Neural cell (in vitro differentiated cells): ENCODE results near the gene TCIRG1.

Experiments
- CTCF ChIP-seq: fragments of 450-650 bp; IDR thresholded peaks from 2 replicates; pipeline ENCODE4 v1.5.1; 2014; ENCODE audit warnings: antibody characterized with exemption, mild to moderate bottlenecking, moderate library complexity; ENCODE audit not compliant: poor library complexity, severe bottlenecking
- EP300 ChIP-seq: fragments of 450-650 bp; conservative IDR thresholded peaks from 2 replicates; pipeline ENCODE4 v1.6.1; 2014; ENCODE audit warnings: antibody characterized with exemption, mild to moderate bottlenecking, moderate library complexity; ENCODE audit not compliant: poor library complexity, severe bottlenecking
- EZH2 ChIP-seq: fragments of 200-600, 300-800 bp; shearing (Covaris generic), sonication (generic); IDR thresholded peaks from 2 replicates; pipeline ENCODE4 v1.6.1; 2014; ENCODE audit warnings: antibody characterized with exemption, low read length, borderline replicate concordance, mild to moderate bottlenecking; ENCODE audit not compliant: insufficient read depth, poor library complexity, severe bottlenecking
- POLR2AphosphoS5 ChIP-seq: IDR thresholded peaks from 2 replicates; pipeline ENCODE4 v1.6.1; 2012
- SMC3 ChIP-seq: fragments of 450-650 bp; conservative IDR thresholded peaks from 2 replicates; pipeline ENCODE4 v1.6.1; 2014; ENCODE audit warnings: antibody characterized with exemption, mild to moderate bottlenecking, moderate library complexity; ENCODE audit not compliant: poor library complexity
- TF ChIP-seq, protein P1 (sequence below): IDR thresholded peaks from 2 replicates; pipeline ENCODE4 v1.6.1; 2012; ENCODE audit warnings: borderline replicate concordance

DNA sequence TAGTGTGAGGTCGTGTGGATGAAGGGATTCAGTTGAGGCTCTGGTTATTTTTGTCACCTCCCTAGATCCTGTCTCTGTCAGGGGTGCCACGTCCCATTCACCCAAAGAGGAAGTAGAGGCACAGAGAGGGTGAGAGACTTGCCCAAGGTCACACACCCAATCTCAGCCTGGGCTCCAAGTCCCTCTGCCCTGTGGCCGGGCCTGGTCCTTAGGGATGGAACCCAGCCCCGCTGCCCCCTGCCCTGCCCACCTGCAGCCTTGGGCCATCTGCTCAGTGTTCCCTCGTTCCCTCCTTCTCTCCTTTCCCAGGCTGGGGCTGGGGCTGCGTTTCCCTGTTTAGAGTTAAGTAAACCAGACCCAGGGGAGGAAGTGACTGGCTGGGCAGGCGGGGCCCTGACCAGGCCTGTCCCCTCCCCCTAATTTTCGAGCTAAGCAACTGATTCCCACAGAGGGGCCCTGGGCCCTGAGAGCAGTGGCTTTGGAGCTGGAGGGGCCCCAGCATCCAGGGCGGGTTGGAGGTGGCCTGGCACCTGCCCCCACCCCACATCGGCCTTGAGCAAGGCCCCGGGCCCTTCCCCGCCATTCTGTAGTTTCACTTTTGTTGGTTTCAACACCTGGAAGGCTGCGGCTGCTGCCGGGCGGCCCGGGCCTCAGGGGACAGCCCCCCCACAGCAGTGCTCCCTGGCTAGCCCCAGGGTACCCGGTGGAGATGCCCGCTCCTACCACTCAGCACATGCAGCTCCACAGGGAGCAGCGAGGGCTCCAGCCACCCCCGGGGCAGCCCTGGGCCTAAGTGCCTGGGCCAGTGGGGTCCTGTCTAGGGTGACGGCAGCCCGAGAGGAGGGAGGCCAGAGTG, 1.5 kb downstream of the TCIRG1 start:
- TF ChIP-seq CTCF (no peak), SMC3 (no peak), EP300 (no peak), EZH2 (no peak), POLR2AphosphoS5 (no peak)
- TF ChIP-seq, protein P1, sequence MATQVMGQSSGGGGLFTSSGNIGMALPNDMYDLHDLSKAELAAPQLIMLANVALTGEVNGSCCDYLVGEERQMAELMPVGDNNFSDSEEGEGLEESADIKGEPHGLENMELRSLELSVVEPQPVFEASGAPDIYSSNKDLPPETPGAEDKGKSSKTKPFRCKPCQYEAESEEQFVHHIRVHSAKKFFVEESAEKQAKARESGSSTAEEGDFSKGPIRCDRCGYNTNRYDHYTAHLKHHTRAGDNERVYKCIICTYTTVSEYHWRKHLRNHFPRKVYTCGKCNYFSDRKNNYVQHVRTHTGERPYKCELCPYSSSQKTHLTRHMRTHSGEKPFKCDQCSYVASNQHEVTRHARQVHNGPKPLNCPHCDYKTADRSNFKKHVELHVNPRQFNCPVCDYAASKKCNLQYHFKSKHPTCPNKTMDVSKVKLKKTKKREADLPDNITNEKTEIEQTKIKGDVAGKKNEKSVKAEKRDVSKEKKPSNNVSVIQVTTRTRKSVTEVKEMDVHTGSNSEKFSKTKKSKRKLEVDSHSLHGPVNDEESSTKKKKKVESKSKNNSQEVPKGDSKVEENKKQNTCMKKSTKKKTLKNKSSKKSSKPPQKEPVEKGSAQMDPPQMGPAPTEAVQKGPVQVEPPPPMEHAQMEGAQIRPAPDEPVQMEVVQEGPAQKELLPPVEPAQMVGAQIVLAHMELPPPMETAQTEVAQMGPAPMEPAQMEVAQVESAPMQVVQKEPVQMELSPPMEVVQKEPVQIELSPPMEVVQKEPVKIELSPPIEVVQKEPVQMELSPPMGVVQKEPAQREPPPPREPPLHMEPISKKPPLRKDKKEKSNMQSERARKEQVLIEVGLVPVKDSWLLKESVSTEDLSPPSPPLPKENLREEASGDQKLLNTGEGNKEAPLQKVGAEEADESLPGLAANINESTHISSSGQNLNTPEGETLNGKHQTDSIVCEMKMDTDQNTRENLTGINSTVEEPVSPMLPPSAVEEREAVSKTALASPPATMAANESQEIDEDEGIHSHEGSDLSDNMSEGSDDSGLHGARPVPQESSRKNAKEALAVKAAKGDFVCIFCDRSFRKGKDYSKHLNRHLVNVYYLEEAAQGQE: no peak
